GM23338 (cell line): Measurements from ENCODE around the gene RAB11FIP3. TPM values are rescaled to one million over a fixed set of nuclear protein-coding genes. Genes with fewer than 3 reads are reported as not detected.

Experiments
- ATAC-seq: fragments of 200-7000 bp; cut with Tn5 transposase; 3 replicates; pipeline ENCODE4 v1.9.1; 2020
- DNase-seq: peaks from one replicate; pipeline ENCODE4 v3.0.0-alpha.2; 2015; ENCODE audit warnings: low spot score
- H2AFZ ChIP-seq: fragments of 200-600 bp; sonication (generic); 2 replicates; pipeline ENCODE4 v1.8.0; 2016; ENCODE audit warnings: antibody characterized with exemption, mild to moderate bottlenecking, moderate library complexity
- H3F3A ChIP-seq: fragments of 200-600 bp; sonication (generic); replicated peaks from 2 replicates; pipeline ENCODE4 v1.8.0; 2017; ENCODE audit warnings: antibody characterized with exemption, mixed run types, low read depth
- H3K27ac ChIP-seq: fragments of 200-600 bp; sonication (generic); 2 replicates; pipeline ENCODE4 v1.6.1; 2016; ENCODE audit warnings: low read depth
- H3K27me3 ChIP-seq: fragments of 200-600 bp; sonication (generic); 2 replicates; pipeline ENCODE4 v1.8.0; 2016; ENCODE audit warnings: mild to moderate bottlenecking, mixed run types, moderate library complexity; ENCODE audit not compliant: insufficient read depth
- H3K36me3 ChIP-seq: fragments of 200-600 bp; sonication (generic); 2 replicates; pipeline ENCODE4 v1.8.0; 2016; ENCODE audit warnings: mild to moderate bottlenecking; ENCODE audit not compliant: insufficient read depth
- H3K4me1 ChIP-seq: fragments of 200-600 bp; sonication (generic); 2 replicates; pipeline ENCODE4 v1.8.0; 2016; ENCODE audit warnings: mild to moderate bottlenecking, moderate library complexity; ENCODE audit not compliant: insufficient read depth
- H3K4me2 ChIP-seq: fragments of 200-600 bp; sonication (generic); 2 replicates; pipeline ENCODE4 v1.7.1; 2017; ENCODE audit warnings: mixed run types
- H3K4me3 ChIP-seq: fragments of 200-600 bp; sonication (generic); 2 replicates; pipeline ENCODE4 v1.6.1; 2016; ENCODE audit warnings: mixed run types
- H3K79me2 ChIP-seq: fragments of 200-600 bp; sonication (generic); replicated peaks from 2 replicates; pipeline ENCODE4 v1.8.0; 2017; ENCODE audit warnings: mild to moderate bottlenecking; ENCODE audit not compliant: insufficient read depth
- H3K9me2 ChIP-seq: fragments of 200-600 bp; sonication (generic); 2 replicates; pipeline ENCODE4 v1.8.0; 2017; ENCODE audit not compliant: insufficient read depth
- H4K20me1 ChIP-seq: fragments of 200-600 bp; sonication (generic); replicated peaks from 2 replicates; pipeline ENCODE4 v1.8.0; 2017; ENCODE audit warnings: mild to moderate bottlenecking; ENCODE audit not compliant: insufficient read depth
- H3K27ac Mint-ChIP-seq: 2 replicates; pipeline ENCODE4 v1.8.0; 2020; ENCODE audit warnings: inconsistent platforms, mild to moderate bottlenecking, moderate library complexity, mixed read lengths
- H3K27me3 Mint-ChIP-seq: 3 replicates; pipeline ENCODE4 v1.8.0; 2022; ENCODE audit warnings: low read depth, mild to moderate bottlenecking, moderate library complexity, mixed read lengths, inconsistent platforms; ENCODE audit not compliant: insufficient read depth, poor library complexity
- H3K36me3 Mint-ChIP-seq: 3 replicates; pipeline ENCODE4 v1.8.0; 2021; ENCODE audit warnings: low read depth, mild to moderate bottlenecking, inconsistent platforms, moderate library complexity, mixed read lengths
- H3K4me1 Mint-ChIP-seq: 3 replicates; pipeline ENCODE4 v1.8.0; 2020; ENCODE audit warnings: mild to moderate bottlenecking, inconsistent platforms, mixed read lengths
- H3K4me3 Mint-ChIP-seq: 3 replicates; pipeline ENCODE4 v1.8.0; 2021; ENCODE audit warnings: moderate library complexity, mild to moderate bottlenecking, inconsistent platforms, mixed read lengths
- H3K9me3 Mint-ChIP-seq: 3 replicates; pipeline ENCODE4 v1.8.0; 2020; ENCODE audit warnings: moderate library complexity, mild to moderate bottlenecking, inconsistent platforms, mixed read lengths
- CREB1 ChIP-seq: fragments of 250-450 bp; sonication (Bioruptor Pico); IDR thresholded peaks from 2 replicates; pipeline ENCODE4 v1.5.0; 2020; ENCODE audit warnings: low read depth, mild to moderate bottlenecking, moderate library complexity
- EZH2 ChIP-seq: fragments of 200-600 bp; sonication (generic); IDR thresholded peaks from one replicate; pipeline ENCODE4 v1.8.0; 2017; ENCODE audit warnings: antibody characterized with exemption, mild to moderate bottlenecking, low read depth; ENCODE audit not compliant: unreplicated experiment
- EZH2phosphoT487 ChIP-seq: fragments of 200-600 bp; sonication (generic); IDR thresholded peaks from one replicate; pipeline ENCODE4 v1.8.1; 2018; ENCODE audit warnings: antibody characterized with exemption; ENCODE audit not compliant: unreplicated experiment
- JUNB ChIP-seq: IDR thresholded peaks from one replicate; pipeline ENCODE4 v1.6.1; 2016; ENCODE audit warnings: antibody characterized with exemption; ENCODE audit not compliant: unreplicated experiment
- POLR2AphosphoS5 ChIP-seq: IDR thresholded peaks from 2 replicates; pipeline ENCODE4 v1.6.1; 2016; ENCODE audit warnings: antibody characterized with exemption, low read depth
- REST ChIP-seq: IDR thresholded peaks from one replicate; pipeline ENCODE4 v1.6.1; 2018; ENCODE audit warnings: antibody characterized with exemption; ENCODE audit not compliant: unreplicated experiment
- STAT1 ChIP-seq: IDR thresholded peaks from one replicate; pipeline ENCODE4 v1.6.1; 2016; ENCODE audit warnings: antibody characterized with exemption; ENCODE audit not compliant: unreplicated experiment
- ZNF114 ChIP-seq: fragments of 250-450 bp; sonication (Bioruptor Pico); IDR thresholded peaks from 2 replicates; pipeline ENCODE4 v1.5.0; 2020; ENCODE audit warnings: mild to moderate bottlenecking, moderate library complexity
- ZNF331 ChIP-seq: fragments of 250-450 bp; sonication (Bioruptor Pico); IDR thresholded peaks from 2 replicates; pipeline ENCODE4 v1.5.0; 2020; ENCODE audit warnings: low read depth, mild to moderate bottlenecking, moderate library complexity
- polyA plus RNA-seq: library from polyadenylated mRNA; unstranded; fragments of >200 nt; fragmentation: Nextera tagmentation; extraction: Ambion mirVana; gene quantifications from 2 replicates; pipeline ENCODE4 v1.2.1, GENCODE V29; 2016
- total RNA-seq: library from RNA; depleted of rRNA; stranded (reverse); fragments of >200 nt; shearing (Covaris generic); gene quantifications from 2 replicates; pipeline ENCODE4 v1.2.3, GENCODE V29; 2014
- TF ChIP-seq, protein P1 (sequence below): IDR thresholded peaks from 2 replicates; pipeline ENCODE4 v1.6.1; 2016; ENCODE audit warnings: antibody characterized with exemption
- TF ChIP-seq, protein P2 (sequence below), 2 experiments: fragments of 200-600 bp in 1 of 2; sonication (generic) in 1 of 2; conservative IDR thresholded peaks; 2 replicates each; pipeline versions ENCODE4 v1.5.1 to v1.6.1; 2016 to 2017; ENCODE audit warnings: antibody characterized with exemption in 2 of 2, low read depth in 2 of 2, mild to moderate bottlenecking in 2 of 2, moderate library complexity in 1 of 2

RAB11FIP3 gene
- total and polyA plus RNA-seq, 2 experiments from 2014 or later, result 3.2 to 29.2 TPM

- Mint-ChIP-seq H3K9me3 (no peaks in the 10 kb centered on the region; the same call in 2 of the 3 replicates), H3K36me3 (peaks cover 15% of the 10 kb centered on the region), H3K27ac (no peak overlapping the region; the same call in 1 of the 2 replicates), H3K4me3 (no peak overlapping the region), H3K4me1 (peaks cover 24% of the 10 kb centered on the region), H3K27me3 (peaks cover 16% of the 10 kb centered on the region)
- H3K9me2 ChIP-seq, result no peaks in the 10 kb centered on the region
- no peak overlapping the region for H2AFZ ChIP-seq
- H3K27ac ChIP-seq, result 0 out of 2 replicates have a peak overlapping the region, but pooled peaks have one; percentile 26
- no peaks in the 10 kb centered on the region; the same call in 1 of the 2 replicates for H3K4me1 ChIP-seq
- peaks cover 1% of the 10 kb centered on the region; the same call in 1 of the 2 replicates for H4K20me1 ChIP-seq
- DNase-seq (no peak), ATAC-seq (peak; percentile 11; the same call in 2 of the 3 replicates)
- H3K36me3 ChIP-seq, result no peaks in the 10 kb centered on the region
- H3K4me2 ChIP-seq, result no peak overlapping the region
- H3K4me3 ChIP-seq, result no peak overlapping the region
- 0 out of 2 replicates have a peak, but pooled peaks cover 13% of the 10 kb centered on the region for H3F3A ChIP-seq
- H3K79me2 ChIP-seq, result no peaks in the 10 kb centered on the region; the same call in 1 of the 2 replicates
- no peak for TF ChIP-seq EZH2
- H3K27me3 ChIP-seq, result no peaks in the 10 kb centered on the region
Measured at GRCh38 chr16:460787-461186, 35.3 kb downstream of the RAB11FIP3 start.

- TF ChIP-seq ZNF114 (CRISPR knock-in tag) (no peak), CREB1 (no peak), ZNF331 (CRISPR knock-in tag) (no peak), POLR2AphosphoS5 (no peak), JUNB (no peak), EZH2phosphoT487 (no peak), STAT1 (no peak), REST (no peak)
- TF ChIP-seq, protein P1, sequence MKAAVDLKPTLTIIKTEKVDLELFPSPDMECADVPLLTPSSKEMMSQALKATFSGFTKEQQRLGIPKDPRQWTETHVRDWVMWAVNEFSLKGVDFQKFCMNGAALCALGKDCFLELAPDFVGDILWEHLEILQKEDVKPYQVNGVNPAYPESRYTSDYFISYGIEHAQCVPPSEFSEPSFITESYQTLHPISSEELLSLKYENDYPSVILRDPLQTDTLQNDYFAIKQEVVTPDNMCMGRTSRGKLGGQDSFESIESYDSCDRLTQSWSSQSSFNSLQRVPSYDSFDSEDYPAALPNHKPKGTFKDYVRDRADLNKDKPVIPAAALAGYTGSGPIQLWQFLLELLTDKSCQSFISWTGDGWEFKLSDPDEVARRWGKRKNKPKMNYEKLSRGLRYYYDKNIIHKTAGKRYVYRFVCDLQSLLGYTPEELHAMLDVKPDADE, result no peak
- TF ChIP-seq, protein P2, sequence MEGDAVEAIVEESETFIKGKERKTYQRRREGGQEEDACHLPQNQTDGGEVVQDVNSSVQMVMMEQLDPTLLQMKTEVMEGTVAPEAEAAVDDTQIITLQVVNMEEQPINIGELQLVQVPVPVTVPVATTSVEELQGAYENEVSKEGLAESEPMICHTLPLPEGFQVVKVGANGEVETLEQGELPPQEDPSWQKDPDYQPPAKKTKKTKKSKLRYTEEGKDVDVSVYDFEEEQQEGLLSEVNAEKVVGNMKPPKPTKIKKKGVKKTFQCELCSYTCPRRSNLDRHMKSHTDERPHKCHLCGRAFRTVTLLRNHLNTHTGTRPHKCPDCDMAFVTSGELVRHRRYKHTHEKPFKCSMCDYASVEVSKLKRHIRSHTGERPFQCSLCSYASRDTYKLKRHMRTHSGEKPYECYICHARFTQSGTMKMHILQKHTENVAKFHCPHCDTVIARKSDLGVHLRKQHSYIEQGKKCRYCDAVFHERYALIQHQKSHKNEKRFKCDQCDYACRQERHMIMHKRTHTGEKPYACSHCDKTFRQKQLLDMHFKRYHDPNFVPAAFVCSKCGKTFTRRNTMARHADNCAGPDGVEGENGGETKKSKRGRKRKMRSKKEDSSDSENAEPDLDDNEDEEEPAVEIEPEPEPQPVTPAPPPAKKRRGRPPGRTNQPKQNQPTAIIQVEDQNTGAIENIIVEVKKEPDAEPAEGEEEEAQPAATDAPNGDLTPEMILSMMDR (conservative IDR thresholded peaks at IDR 0.05; ENCODE audit: low read depth in 2 of 2), result no peak
- DNase-seq (no peak), ATAC-seq (no peak)
- Mint-ChIP-seq H3K36me3 (peaks cover 15% of the 10 kb centered on the region), H3K4me3 (no peak overlapping the region), H3K27me3 (peaks cover 23% of the 10 kb centered on the region), H3K27ac (no peak overlapping the region; the same call in 1 of the 2 replicates), H3K9me3 (no peaks in the 10 kb centered on the region; the same call in 2 of the 3 replicates), H3K4me1 (peaks cover 10% of the 10 kb centered on the region; the same call in 2 of the 3 replicates)
- Histone ChIP-seq H3F3A (no peaks in the 10 kb centered on the region), H3K4me1 (no peaks in the 10 kb centered on the region), H4K20me1 (no peaks in the 10 kb centered on the region; the same call in 1 of the 2 replicates), H2AFZ (no peak overlapping the region), H3K9me2 (no peaks in the 10 kb centered on the region), H3K27me3 (no peaks in the 10 kb centered on the region), H3K79me2 (no peaks in the 10 kb centered on the region; the same call in 1 of the 2 replicates), H3K36me3 (no peaks in the 10 kb centered on the region), H3K27ac (no peak overlapping the region), H3K4me3 (no peak overlapping the region), H3K4me2 (no peak overlapping the region)
Measured at GRCh38 chr16:463071-463470, 37.6 kb downstream of the RAB11FIP3 start.
